IMR-90 (cell line): Measurements from ENCODE around the gene JAGN1. TPM values are rescaled to one million over a fixed set of nuclear protein-coding genes. Genes with fewer than 3 reads are reported as not detected.

Experiments
- ATAC-seq: fragments of 200-7000 bp; cut with Tn5 transposase; 2 replicates; pipeline ENCODE4 v1.9.1; 2020; ENCODE audit warnings: low read depth, mild to moderate bottlenecking, moderate library complexity
- BruUV-seq: library from RNA; stranded (reverse); fragments of 400-500 nt; replicated peaks from 2 replicates; lab custom pipeline; 2021; lab: Mats Ljungman, UMichigan
- CTCF ChIA-PET: fragments of 300-600 bp; formaldehyde crosslinking; extraction: SDS; loops from one replicate; lab custom pipeline; 2021; ENCODE audit warnings: antibody characterized with exemption; lab: Yijun Ruan, JAX
- POLR2A ChIA-PET: fragments of 300-600 bp; sonication (Branson Sonifier 250); formaldehyde crosslinking; loops from one replicate; lab custom pipeline; 2022; ENCODE audit warnings: antibody characterized with exemption; ENCODE audit not compliant: unreplicated experiment; lab: Charles Lee
- DNase-seq: peaks from one replicate; pipeline ENCODE4 v3.0.0; 2013
- H2AFZ ChIP-seq: replicated peaks from 2 replicates; pipeline ENCODE3; 2013; ENCODE audit warnings: low read length, mild to moderate bottlenecking; ENCODE audit not compliant: poor library complexity
- H2AK5ac ChIP-seq: 2 replicates; pipeline ENCODE4 v1.6.1; 2013; ENCODE audit warnings: low read depth, low read length, inconsistent platforms
- H2AK9ac ChIP-seq: replicated peaks from 2 replicates; pipeline ENCODE3; 2013; ENCODE audit warnings: mild to moderate bottlenecking, low read depth, low read length, moderate library complexity; ENCODE audit not compliant: poor library complexity
- H2BK120ac ChIP-seq: 2 replicates; pipeline ENCODE4 v1.6.1; 2013; ENCODE audit warnings: low read depth, low read length, inconsistent platforms
- H2BK15ac ChIP-seq: 3 replicates; pipeline ENCODE4 v1.6.1; 2013; ENCODE audit warnings: low read depth, low read length, inconsistent platforms
- H2BK20ac ChIP-seq: 2 replicates; pipeline ENCODE4 v1.6.1; 2013; ENCODE audit warnings: low read depth, mild to moderate bottlenecking, inconsistent platforms, low read length, moderate library complexity
- H2BK5ac ChIP-seq: 2 replicates; pipeline ENCODE4 v1.6.1; 2013; ENCODE audit warnings: mild to moderate bottlenecking, low read depth, low read length, inconsistent platforms; ENCODE audit not compliant: poor library complexity, severe bottlenecking
- H3K14ac ChIP-seq: replicated peaks from 2 replicates; pipeline ENCODE4 v1.6.1; 2013; ENCODE audit warnings: low read depth, low read length, inconsistent platforms
- H3K18ac ChIP-seq: 2 replicates; pipeline ENCODE4 v1.6.1; 2013; ENCODE audit warnings: low read depth, low read length, control low read depth
- H3K23ac ChIP-seq: 2 replicates; pipeline ENCODE4 v1.6.1; 2013; ENCODE audit warnings: low read depth, low read length, inconsistent platforms
- H3K27ac ChIP-seq: 2 replicates; pipeline ENCODE4 v1.5.1; 2013; ENCODE audit warnings: mild to moderate bottlenecking, control low read depth, low read length; ENCODE audit not compliant: insufficient read depth
- H3K27me3 ChIP-seq: 2 replicates; pipeline ENCODE4 v1.6.1; 2013; ENCODE audit warnings: low read length; ENCODE audit not compliant: control insufficient read depth, insufficient read depth
- H3K36me3 ChIP-seq: 2 replicates; pipeline ENCODE4 v1.6.1; 2013; ENCODE audit warnings: low read length, mixed read lengths; ENCODE audit not compliant: control insufficient read depth, insufficient read depth
- H3K4ac ChIP-seq: 2 replicates; pipeline ENCODE4 v1.6.1; 2013; ENCODE audit warnings: low read depth, low read length, inconsistent platforms
- H3K4me1 ChIP-seq: 2 replicates; pipeline ENCODE4 v1.6.1; 2013; ENCODE audit warnings: low read length, mixed read lengths; ENCODE audit not compliant: control insufficient read depth, insufficient read depth
- H3K4me2 ChIP-seq: 2 replicates; pipeline ENCODE4 v1.6.1; 2013; ENCODE audit warnings: low read depth, mild to moderate bottlenecking, control low read depth, low read length, moderate library complexity
- H3K4me3 ChIP-seq: 2 replicates; pipeline ENCODE4 v1.5.1; 2013; ENCODE audit warnings: low read depth, mild to moderate bottlenecking, control low read depth, low read length, moderate library complexity; ENCODE audit not compliant: insufficient read depth
- H3K56ac ChIP-seq: 2 replicates; pipeline ENCODE4 v1.6.1; 2013; ENCODE audit warnings: low read length, inconsistent platforms; ENCODE audit not compliant: insufficient read depth; ENCODE audit errors: extremely low read depth
- H3K79me1 ChIP-seq, 2 experiments: 2 replicates each; pipeline ENCODE4 v1.6.1; 2013; ENCODE audit warnings: low read length in 2 of 2, inconsistent platforms in 1 of 2, low read depth in 1 of 2
- H3K9ac ChIP-seq: 2 replicates; pipeline ENCODE4 v1.6.1; 2013; ENCODE audit warnings: low read depth, low read length, control low read depth
- H3K9me1 ChIP-seq: 2 replicates; pipeline ENCODE4 v1.6.1; 2013; ENCODE audit warnings: low read length, inconsistent platforms; ENCODE audit not compliant: insufficient read depth
- H3K9me3 ChIP-seq: 2 replicates; pipeline ENCODE4 v1.6.1; 2013; ENCODE audit warnings: low read length; ENCODE audit not compliant: control insufficient read depth, insufficient read depth
- H4K20me1 ChIP-seq: 2 replicates; pipeline ENCODE4 v1.6.1; 2013; ENCODE audit warnings: low read length, inconsistent platforms; ENCODE audit not compliant: insufficient read depth
- H4K5ac ChIP-seq: 2 replicates; pipeline ENCODE4 v1.6.1; 2013; ENCODE audit warnings: mild to moderate bottlenecking, low read depth, low read length, control low read depth
- H4K8ac ChIP-seq, 2 experiments: 2 replicates each; pipeline ENCODE4 v1.6.1; 2013; ENCODE audit warnings: low read depth in 2 of 2, low read length in 2 of 2, control low read depth in 1 of 2, inconsistent platforms in 1 of 2
- H4K91ac ChIP-seq: 2 replicates; pipeline ENCODE4 v1.6.1; 2013; ENCODE audit warnings: low read depth, low read length, inconsistent platforms; ENCODE audit not compliant: insufficient read depth
- BHLHE40 ChIP-seq: fragments of 150-350 bp; IDR thresholded peaks from 2 replicates; pipeline ENCODE4 v1.6.1; 2016; ENCODE audit warnings: mild to moderate bottlenecking, low read depth, low read length
- CEBPB ChIP-seq: IDR thresholded peaks from 2 replicates; pipeline ENCODE4 v1.6.1; 2012; ENCODE audit warnings: low read depth, low read length, improper control_type of control experiment
- FOS ChIP-seq: fragments of 150-350 bp; IDR thresholded peaks from 2 replicates; pipeline ENCODE4 v1.6.1; 2016; ENCODE audit warnings: low read depth, low read length
- MAFK ChIP-seq: IDR thresholded peaks from 2 replicates; pipeline ENCODE4 v1.6.1; 2012; ENCODE audit warnings: low read depth, low read length, improper control_type of control experiment
- MXI1 ChIP-seq: IDR thresholded peaks from 2 replicates; pipeline ENCODE4 v1.6.1; 2012; ENCODE audit warnings: low read depth, mild to moderate bottlenecking, low read length, moderate library complexity, borderline replicate concordance
- POLR2A ChIP-seq: IDR thresholded peaks from 2 replicates; pipeline ENCODE4 v1.6.1; 2012; ENCODE audit warnings: mild to moderate bottlenecking, low read depth, low read length
- WGBS, 2 experiments: methylation state at CpG; one replicate each; pipeline versions ENCODE4 v1.1.5 to v1.1.7; 2013; ENCODE audit warnings: missing lambda C conversion rate in 2 of 2; ENCODE audit not compliant: insufficient read length in 1 of 2; ENCODE audit errors: extremely low coverage in 2 of 2; 5-methylcytosine and 5-hydroxymethylcytosine counted together
- dilution Hi-C: fragments of 300-500 bp; cut with HindIII; formaldehyde crosslinking; loops from one replicate; pipeline ENCODE4 v1.14.3; 2018; ENCODE audit warnings: low sequenced_read_pairs; ENCODE audit not compliant: unreplicated experiment
- in situ Hi-C: fragments of 300-500 bp; cut with MboI; formaldehyde crosslinking; loops from 3 replicates; pipeline ENCODE4 v1.14.3; 2019; ENCODE audit warnings: low sequenced_read_pairs, inconsistent platforms, mixed read lengths
- intact Hi-C: fragments of 100-400 bp; cut with micrococcal nuclease; formaldehyde crosslinking; loops from 2 replicates; pipeline ENCODE4 v1.10.0; 2022
- polyA plus RNA-seq, 3 experiments: library from polyadenylated mRNA; depleted of rRNA; stranded (reverse); fragments of >200 nt; gene quantifications; 2 replicates each; pipeline ENCODE4 v1.2.3, GENCODE V29; 2012; ENCODE audit warnings: low replicate concordance in 1 of 3
- total RNA-seq: library from RNA; depleted of rRNA; stranded (reverse); fragments of >200 nt; gene quantifications from 2 replicates; pipeline ENCODE4 v1.2.3, GENCODE V29; 2012
- TF ChIP-seq, protein P1 (sequence below): conservative IDR thresholded peaks from 2 replicates; pipeline ENCODE4 v1.5.1; 2012; ENCODE audit warnings: mild to moderate bottlenecking, low read depth, low read length, improper control_type of control experiment
- TF ChIP-seq, protein P2 (sequence below): fragments of 150-350 bp; IDR thresholded peaks from 2 replicates; pipeline ENCODE4 v1.6.1; 2017; ENCODE audit warnings: mild to moderate bottlenecking, antibody characterized with exemption, low read length, low read depth

JAGN1 gene
- total and polyA plus RNA-seq, 2 of the 4 experiments (the other 2 are of a cell fraction): 32.7 to 39.3 TPM

DNA sequence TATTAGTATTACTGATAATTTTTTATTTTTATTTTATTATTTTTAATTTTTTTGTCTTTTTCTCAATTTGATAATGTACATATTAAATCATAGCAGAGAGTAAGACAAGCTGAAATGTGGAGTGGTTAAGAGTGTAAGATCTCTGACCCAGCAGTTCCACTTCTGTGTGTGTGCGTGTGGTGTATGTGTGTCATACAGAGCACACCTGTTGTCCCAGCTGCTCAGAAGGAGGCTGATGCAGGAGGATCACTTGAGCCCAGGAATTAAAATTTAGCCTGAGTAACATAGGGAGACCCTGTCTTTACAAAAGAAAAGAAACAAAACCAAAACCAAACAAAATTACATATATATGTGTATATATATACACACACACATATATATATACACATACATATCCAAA lies 9.0 kb upstream of the JAGN1 start:
- Histone ChIP-seq H3K9me3 (no peaks in the 10 kb centered on the region), H2AK9ac (no peak overlapping the region), H3K79me1 (no peaks in the 10 kb centered on the region), H3K14ac (no peak overlapping the region), H2BK120ac (no peak overlapping the region), H2AK5ac (no peak overlapping the region), H3K9ac (no peak overlapping the region), H3K18ac (no peak overlapping the region), H4K91ac (no peak overlapping the region), H2AFZ (no peak overlapping the region), H3K9me1 (no peaks in the 10 kb centered on the region), H3K4me2 (no peak overlapping the region), H4K8ac (no peak overlapping the region), H3K23ac (no peak overlapping the region), H3K4me1 (peaks cover 6% of the 10 kb centered on the region), H3K27ac (no peak overlapping the region), H4K20me1 (no peaks in the 10 kb centered on the region), H4K5ac (no peak overlapping the region), H3K36me3 (no peaks in the 10 kb centered on the region), H3K4ac (no peak overlapping the region), H2BK5ac (no peak overlapping the region), H3K56ac (no peak overlapping the region), H3K27me3 (peaks cover 4% of the 10 kb centered on the region; the same call in 1 of the 2 replicates), H2BK15ac (no peak overlapping the region), H2BK20ac (no peak overlapping the region), H3K4me3 (no peak overlapping the region)
- BruUV-seq: no TSS peak
- intact Hi-C loops: no loop called here
- in situ Hi-C loops: no loop called here
- TF ChIP-seq MXI1 (no peak), POLR2A (no peak), BHLHE40 (no peak), MAFK (no peak), CEBPB (no peak), FOS (no peak)
- TF ChIP-seq, protein P1, sequence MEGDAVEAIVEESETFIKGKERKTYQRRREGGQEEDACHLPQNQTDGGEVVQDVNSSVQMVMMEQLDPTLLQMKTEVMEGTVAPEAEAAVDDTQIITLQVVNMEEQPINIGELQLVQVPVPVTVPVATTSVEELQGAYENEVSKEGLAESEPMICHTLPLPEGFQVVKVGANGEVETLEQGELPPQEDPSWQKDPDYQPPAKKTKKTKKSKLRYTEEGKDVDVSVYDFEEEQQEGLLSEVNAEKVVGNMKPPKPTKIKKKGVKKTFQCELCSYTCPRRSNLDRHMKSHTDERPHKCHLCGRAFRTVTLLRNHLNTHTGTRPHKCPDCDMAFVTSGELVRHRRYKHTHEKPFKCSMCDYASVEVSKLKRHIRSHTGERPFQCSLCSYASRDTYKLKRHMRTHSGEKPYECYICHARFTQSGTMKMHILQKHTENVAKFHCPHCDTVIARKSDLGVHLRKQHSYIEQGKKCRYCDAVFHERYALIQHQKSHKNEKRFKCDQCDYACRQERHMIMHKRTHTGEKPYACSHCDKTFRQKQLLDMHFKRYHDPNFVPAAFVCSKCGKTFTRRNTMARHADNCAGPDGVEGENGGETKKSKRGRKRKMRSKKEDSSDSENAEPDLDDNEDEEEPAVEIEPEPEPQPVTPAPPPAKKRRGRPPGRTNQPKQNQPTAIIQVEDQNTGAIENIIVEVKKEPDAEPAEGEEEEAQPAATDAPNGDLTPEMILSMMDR: no peak
- TF ChIP-seq, protein P2, sequence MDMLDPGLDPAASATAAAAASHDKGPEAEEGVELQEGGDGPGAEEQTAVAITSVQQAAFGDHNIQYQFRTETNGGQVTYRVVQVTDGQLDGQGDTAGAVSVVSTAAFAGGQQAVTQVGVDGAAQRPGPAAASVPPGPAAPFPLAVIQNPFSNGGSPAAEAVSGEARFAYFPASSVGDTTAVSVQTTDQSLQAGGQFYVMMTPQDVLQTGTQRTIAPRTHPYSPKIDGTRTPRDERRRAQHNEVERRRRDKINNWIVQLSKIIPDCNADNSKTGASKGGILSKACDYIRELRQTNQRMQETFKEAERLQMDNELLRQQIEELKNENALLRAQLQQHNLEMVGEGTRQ: no peak
- ATAC-seq: no peak
- CTCF ChIA-PET: no interaction called here
- POLR2A ChIA-PET: no interaction called here
- WGBS, 2 experiments: no CpG with 5 or more reads among the region's 1 CpG
- no peak for DNase-seq
- dilution Hi-C loops: no loop called here
